Measurements from ENCODE around the gene SIX5.

The SIX5 gene

DNA sequence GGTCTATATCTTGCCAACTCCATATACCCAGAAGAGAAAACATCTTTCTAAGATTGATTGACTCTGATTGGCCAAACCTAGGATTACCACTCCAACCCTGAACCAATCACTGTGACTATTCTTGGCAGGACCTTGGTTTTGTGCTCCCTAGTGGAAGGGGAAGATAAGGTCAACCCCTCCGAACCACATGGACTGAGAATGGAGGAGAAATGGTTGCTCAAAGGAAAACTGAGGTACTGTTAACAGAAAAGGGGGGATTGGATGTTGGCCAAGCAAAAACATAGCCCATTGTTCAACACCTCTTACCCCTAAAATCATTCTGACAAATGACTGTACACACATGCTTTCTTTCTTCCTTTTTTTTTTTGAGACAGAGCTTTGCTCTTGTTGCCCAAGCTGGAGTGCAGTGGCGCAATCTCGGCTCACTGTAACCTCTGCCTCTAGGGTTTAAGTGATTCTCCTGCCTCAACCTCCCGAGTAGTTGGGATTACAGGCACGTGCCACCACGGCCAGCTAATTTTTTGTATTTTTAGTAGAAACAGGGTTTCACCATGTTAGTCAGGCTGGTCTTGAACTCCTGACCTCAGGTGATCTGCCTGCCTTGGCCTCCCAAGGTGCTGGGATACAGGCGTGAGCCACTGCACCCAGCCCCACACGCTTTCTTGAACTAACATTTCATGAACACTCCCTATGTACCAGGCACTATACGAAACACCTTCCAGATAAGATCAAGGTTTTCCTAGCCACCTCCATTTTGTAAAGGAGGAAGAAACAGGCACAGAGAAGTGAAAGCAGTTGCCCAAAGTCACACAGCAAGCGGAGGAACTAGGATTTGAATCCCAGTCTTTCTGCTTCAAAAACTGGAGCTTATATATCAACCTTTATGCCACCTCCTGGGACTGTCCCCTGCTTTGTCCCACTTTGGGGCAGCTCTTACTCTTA, 29.3 kb downstream of the SIX5 start:
- no peak overlapping the region for H3K27ac ChIP-seq (ENCODE audit: extremely low read depth, low read depth, low read length)
- no peaks in the 10 kb centered on the region for H3K36me3 ChIP-seq (ENCODE audit: control insufficient read depth in 2 of 2, insufficient read depth in 1 of 2, low read length in 2 of 2)
- no peaks in the 10 kb centered on the region for H3K9me3 ChIP-seq (ENCODE audit: control insufficient read depth, insufficient read depth, low read depth, low read length)
- CTCF ChIA-PET: interaction anchor here (0.7 kb wide), 1 partner anchor 15 kb away, joined by 3 read pairs; no protein-coding TSS in a partner anchor
- no peak overlapping the region for H3K4me3 ChIP-seq (ENCODE audit: low read depth, low read length)
- POLR2A ChIA-PET: interaction anchor here (0.5 to 1.1 kb wide), 4 partner anchors 9 to 35 kb away, joined by 3 to 7 read pairs (median 4); partner anchors contain the start of genes FBXO46 and SIX5
- no peaks in the 10 kb centered on the region for H3K4me1 ChIP-seq (ENCODE audit: control insufficient read depth, insufficient read depth, low read length)
- TF ChIP-seq ZNF768 (tag by site-specific recombination; IDR thresholded peaks at IDR 0.05) (0 out of 2 replicates have a peak, but pooled peaks have one; percentile 23), GLI2 (tag by site-specific recombination; IDR thresholded peaks at IDR 0.05; ENCODE audit: borderline replicate concordance, low read depth) (no peak), MEIS1 (CRISPR knock-in tag; IDR thresholded peaks at IDR 0.05; ENCODE audit: borderline replicate concordance) (no peak), ZNF341 (tag by site-specific recombination; IDR thresholded peaks at IDR 0.05; ENCODE audit: low read depth) (no peak)

DNA sequence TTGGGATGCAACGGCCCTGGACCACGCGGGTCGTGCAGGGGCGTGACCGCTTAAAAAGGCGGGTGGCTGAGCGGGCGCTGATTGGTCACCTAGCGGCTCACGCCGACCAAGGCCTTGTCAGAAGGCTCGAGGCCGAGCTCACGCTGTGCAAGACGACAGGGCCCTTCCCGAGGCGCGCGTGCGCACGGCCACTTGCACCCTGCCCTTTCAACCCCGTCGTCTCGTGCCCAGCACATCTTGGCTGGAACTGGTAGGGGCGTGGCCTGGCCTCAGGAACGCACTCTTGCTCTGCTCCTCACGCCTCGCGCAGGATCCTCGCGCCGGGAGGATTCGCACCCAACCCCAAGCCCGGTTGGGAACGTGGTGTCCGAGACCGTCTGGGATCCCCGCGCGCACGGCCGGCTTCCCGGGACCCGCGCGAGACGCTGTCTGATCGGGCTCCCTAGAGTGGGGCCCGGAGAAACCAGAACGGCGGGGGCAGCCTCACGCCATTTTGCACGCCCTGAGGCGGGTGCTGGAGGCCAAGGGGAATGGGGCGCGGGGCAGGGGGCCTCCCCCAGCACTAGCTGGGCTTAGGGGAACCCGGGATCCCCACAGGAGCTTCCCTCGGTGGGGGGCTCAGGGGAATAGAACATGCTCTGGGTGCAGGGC, 35.8 kb downstream of the SIX5 start, which contains the start of gene MEIOSIN:
MEIOSIN (plus strand) TSS at position 280 of the 651 bp plus-strand sequence. CDS start 1,938 bp downstream, outside the sequence.
- no peak within 1 kb of the TSS for H3K27ac ChIP-seq (ENCODE audit: extremely low read depth, low read depth, low read length)
- ChIA-PET POLR2A (interaction anchor here (1.6 kb wide), 1 partner anchor 36 kb away, joined by 7 read pairs; the partner anchor contains the start of gene SIX5), CTCF (interaction anchor here (0.6 to 0.7 kb wide), 2 partner anchors 9 to 96 kb away, joined by 3 read pairs; no protein-coding TSS in a partner anchor)

More for the DNA sequence above, 35.8 kb downstream of the SIX5 start, which contains the start of gene MEIOSIN:
- Histone ChIP-seq H3K9me3 (ENCODE audit: control insufficient read depth, insufficient read depth, low read depth, low read length) (no peaks in the 10 kb centered on the region), H3K4me1 (ENCODE audit: control insufficient read depth, insufficient read depth, low read length) (peaks cover 5% of the 10 kb centered on the region; the same call in 1 of the 2 replicates), H3K36me3 (ENCODE audit: control insufficient read depth in 2 of 2, insufficient read depth in 1 of 2, low read length in 2 of 2) (no peaks in the 10 kb centered on the region; a peak in 1 of 3 replicates), H3K4me3 (ENCODE audit: low read depth, low read length) (no peak within 1 kb of the TSS)
- TF ChIP-seq ZNF16 (tag by site-specific recombination; IDR thresholded peaks at IDR 0.05; ENCODE audit: low read depth) (no peak), ZNF623 (tag by site-specific recombination; IDR thresholded peaks at IDR 0.05) (no peak), ZNF473 (tag by site-specific recombination; IDR thresholded peaks at IDR 0.05) (no peak), YY2 (tag by site-specific recombination; IDR thresholded peaks at IDR 0.05) (no peak), ZNF664 (tag by site-specific recombination; IDR thresholded peaks at IDR 0.05) (no peak)
- TF ChIP-seq, protein P1, sequence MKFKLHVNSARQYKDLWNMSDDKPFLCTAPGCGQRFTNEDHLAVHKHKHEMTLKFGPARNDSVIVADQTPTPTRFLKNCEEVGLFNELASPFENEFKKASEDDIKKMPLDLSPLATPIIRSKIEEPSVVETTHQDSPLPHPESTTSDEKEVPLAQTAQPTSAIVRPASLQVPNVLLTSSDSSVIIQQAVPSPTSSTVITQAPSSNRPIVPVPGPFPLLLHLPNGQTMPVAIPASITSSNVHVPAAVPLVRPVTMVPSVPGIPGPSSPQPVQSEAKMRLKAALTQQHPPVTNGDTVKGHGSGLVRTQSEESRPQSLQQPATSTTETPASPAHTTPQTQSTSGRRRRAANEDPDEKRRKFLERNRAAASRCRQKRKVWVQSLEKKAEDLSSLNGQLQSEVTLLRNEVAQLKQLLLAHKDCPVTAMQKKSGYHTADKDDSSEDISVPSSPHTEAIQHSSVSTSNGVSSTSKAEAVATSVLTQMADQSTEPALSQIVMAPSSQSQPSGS (tag by site-specific recombination; IDR thresholded peaks at IDR 0.05; ENCODE audit: low read depth): no peak
- TF ChIP-seq, protein P2, sequence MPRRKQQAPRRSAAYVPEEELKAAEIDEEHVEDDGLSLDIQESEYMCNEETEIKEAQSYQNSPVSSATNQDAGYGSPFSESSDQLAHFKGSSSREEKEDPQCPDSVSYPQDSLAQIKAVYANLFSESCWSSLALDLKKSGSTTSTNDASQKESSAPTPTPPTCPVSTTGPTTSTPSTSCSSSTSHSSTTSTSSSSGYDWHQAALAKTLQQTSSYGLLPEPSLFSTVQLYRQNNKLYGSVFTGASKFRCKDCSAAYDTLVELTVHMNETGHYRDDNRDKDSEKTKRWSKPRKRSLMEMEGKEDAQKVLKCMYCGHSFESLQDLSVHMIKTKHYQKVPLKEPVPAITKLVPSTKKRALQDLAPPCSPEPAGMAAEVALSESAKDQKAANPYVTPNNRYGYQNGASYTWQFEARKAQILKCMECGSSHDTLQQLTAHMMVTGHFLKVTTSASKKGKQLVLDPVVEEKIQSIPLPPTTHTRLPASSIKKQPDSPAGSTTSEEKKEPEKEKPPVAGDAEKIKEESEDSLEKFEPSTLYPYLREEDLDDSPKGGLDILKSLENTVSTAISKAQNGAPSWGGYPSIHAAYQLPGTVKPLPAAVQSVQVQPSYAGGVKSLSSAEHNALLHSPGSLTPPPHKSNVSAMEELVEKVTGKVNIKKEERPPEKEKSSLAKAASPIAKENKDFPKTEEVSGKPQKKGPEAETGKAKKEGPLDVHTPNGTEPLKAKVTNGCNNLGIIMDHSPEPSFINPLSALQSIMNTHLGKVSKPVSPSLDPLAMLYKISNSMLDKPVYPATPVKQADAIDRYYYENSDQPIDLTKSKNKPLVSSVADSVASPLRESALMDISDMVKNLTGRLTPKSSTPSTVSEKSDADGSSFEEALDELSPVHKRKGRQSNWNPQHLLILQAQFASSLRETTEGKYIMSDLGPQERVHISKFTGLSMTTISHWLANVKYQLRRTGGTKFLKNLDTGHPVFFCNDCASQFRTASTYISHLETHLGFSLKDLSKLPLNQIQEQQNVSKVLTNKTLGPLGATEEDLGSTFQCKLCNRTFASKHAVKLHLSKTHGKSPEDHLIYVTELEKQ (tag by site-specific recombination; IDR thresholded peaks at IDR 0.05; ENCODE audit: borderline replicate concordance): no peak
- TF ChIP-seq, protein P3, sequence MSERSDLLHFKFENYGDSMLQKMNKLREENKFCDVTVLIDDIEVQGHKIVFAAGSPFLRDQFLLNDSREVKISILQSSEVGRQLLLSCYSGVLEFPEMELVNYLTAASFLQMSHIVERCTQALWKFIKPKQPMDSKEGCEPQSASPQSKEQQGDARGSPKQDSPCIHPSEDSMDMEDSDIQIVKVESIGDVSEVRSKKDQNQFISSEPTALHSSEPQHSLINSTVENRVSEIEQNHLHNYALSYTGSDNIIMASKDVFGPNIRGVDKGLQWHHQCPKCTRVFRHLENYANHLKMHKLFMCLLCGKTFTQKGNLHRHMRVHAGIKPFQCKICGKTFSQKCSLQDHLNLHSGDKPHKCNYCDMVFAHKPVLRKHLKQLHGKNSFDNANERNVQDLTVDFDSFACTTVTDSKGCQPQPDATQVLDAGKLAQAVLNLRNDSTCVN (tag by site-specific recombination; optimal IDR thresholded peaks at IDR 0.05): no peak
